Measurements from ENCODE around the gene MTHFD1L.

The MTHFD1L gene

DNA sequence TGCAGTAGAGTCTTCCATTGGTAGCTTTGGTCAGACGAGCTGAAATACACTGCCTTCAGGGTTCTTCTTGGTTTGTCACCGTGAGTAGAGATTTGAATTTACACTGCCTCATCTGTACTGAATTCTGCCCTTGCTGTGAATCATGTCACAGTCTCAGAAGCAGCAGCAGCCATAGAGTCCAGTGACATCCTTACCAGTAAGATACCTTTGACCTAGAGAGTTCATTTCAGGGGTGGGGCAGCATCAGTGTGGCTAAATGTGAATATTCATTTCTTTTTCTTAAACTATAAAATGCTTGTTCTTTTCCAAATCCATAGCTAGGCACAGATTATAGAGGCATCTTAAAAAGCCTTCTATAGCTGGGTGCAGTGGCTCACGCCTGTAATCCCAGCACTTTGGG, 223.5 kb downstream of the MTHFD1L start:
- no peak for ATAC-seq (replicated peaks; ENCODE audit: extremely low read depth, poor library complexity, severe bottlenecking)
- no peaks in the 10 kb centered on the region for H3K27me3 Mint-ChIP-seq
- H3K27ac Mint-ChIP-seq (ENCODE audit: low read depth): no peak overlapping the region
- no peak for DNase-seq (ENCODE audit: low spot score in 2 of 2)
- no peak overlapping the region for H3K4me3 Mint-ChIP-seq
- H3K9me3 Mint-ChIP-seq: no peaks in the 10 kb centered on the region
- no peaks in the 10 kb centered on the region for H3K4me1 Mint-ChIP-seq
- peaks cover 4% of the 10 kb centered on the region for H3K36me3 Mint-ChIP-seq (ENCODE audit: insufficient read depth)

DNA sequence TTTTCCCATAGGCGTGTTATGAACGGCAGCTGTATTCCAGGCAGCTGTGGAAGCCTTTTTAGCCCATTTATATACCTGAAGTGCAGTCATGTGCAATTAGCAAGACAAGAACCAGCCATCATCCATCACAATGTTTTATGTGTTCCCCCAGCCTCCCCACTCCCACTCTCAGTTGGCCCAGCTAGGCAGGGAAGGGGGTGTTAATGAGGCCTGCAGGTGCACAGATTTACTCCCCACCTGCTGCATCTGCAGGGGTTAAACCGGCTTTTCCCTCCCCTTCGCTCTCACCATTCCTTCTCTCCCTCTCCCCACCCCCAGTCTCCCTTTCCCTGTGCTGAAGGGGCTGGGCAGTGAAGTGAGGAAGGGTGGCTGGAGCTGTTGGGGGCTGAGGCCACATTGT, 224.5 kb downstream of the MTHFD1L start:
- H3K4me3 Mint-ChIP-seq: no peak overlapping the region
- H3K9me3 Mint-ChIP-seq: no peaks in the 10 kb centered on the region
- no peak overlapping the region for H3K27ac Mint-ChIP-seq (ENCODE audit: low read depth)
- no peaks in the 10 kb centered on the region for H3K4me1 Mint-ChIP-seq
- no peaks in the 10 kb centered on the region for H3K27me3 Mint-ChIP-seq
- ATAC-seq (replicated peaks; ENCODE audit: extremely low read depth, poor library complexity, severe bottlenecking) (no peak), DNase-seq (ENCODE audit: low spot score in 2 of 2) (no peak)
- peaks cover 4% of the 10 kb centered on the region for H3K36me3 Mint-ChIP-seq (ENCODE audit: insufficient read depth)

GRCh38 chr6:151091571-151091970, 226.1 kb downstream of the MTHFD1L start:
- peaks cover 2% of the 10 kb centered on the region for H3K36me3 Mint-ChIP-seq (ENCODE audit: insufficient read depth)
- ATAC-seq (replicated peaks; ENCODE audit: extremely low read depth, poor library complexity, severe bottlenecking) (no peak), DNase-seq (ENCODE audit: low spot score in 2 of 2) (no peak)
- H3K27ac Mint-ChIP-seq (ENCODE audit: low read depth): no peak overlapping the region
- no peaks in the 10 kb centered on the region for H3K27me3 Mint-ChIP-seq
- no peak overlapping the region for H3K4me3 Mint-ChIP-seq
- H3K4me1 Mint-ChIP-seq: no peaks in the 10 kb centered on the region
- H3K9me3 Mint-ChIP-seq: no peaks in the 10 kb centered on the region

GRCh38 chr6:151092591-151092990, 227.1 kb downstream of the MTHFD1L start:
- Mint-ChIP-seq H3K27ac (ENCODE audit: low read depth) (peak overlapping the region; percentile 41), H3K4me1 (no peaks in the 10 kb centered on the region), H3K4me3 (no peak overlapping the region), H3K27me3 (no peaks in the 10 kb centered on the region), H3K9me3 (no peaks in the 10 kb centered on the region), H3K36me3 (ENCODE audit: insufficient read depth) (peaks cover 2% of the 10 kb centered on the region)
- DNase-seq (ENCODE audit: low spot score in 2 of 2) (no peak), ATAC-seq (replicated peaks; ENCODE audit: extremely low read depth, poor library complexity, severe bottlenecking) (no peak)

GRCh38 chr6:151093706-151094105, 228.2 kb downstream of the MTHFD1L start:
- DNase-seq (ENCODE audit: low spot score in 2 of 2): no peak
- Mint-ChIP-seq H3K36me3 (ENCODE audit: insufficient read depth) (peaks cover 2% of the 10 kb centered on the region), H3K4me1 (no peaks in the 10 kb centered on the region), H3K27ac (ENCODE audit: low read depth) (no peak overlapping the region), H3K4me3 (no peak overlapping the region), H3K9me3 (no peaks in the 10 kb centered on the region), H3K27me3 (no peaks in the 10 kb centered on the region)
- ATAC-seq (replicated peaks; ENCODE audit: extremely low read depth, poor library complexity, severe bottlenecking): no peak

DNA sequence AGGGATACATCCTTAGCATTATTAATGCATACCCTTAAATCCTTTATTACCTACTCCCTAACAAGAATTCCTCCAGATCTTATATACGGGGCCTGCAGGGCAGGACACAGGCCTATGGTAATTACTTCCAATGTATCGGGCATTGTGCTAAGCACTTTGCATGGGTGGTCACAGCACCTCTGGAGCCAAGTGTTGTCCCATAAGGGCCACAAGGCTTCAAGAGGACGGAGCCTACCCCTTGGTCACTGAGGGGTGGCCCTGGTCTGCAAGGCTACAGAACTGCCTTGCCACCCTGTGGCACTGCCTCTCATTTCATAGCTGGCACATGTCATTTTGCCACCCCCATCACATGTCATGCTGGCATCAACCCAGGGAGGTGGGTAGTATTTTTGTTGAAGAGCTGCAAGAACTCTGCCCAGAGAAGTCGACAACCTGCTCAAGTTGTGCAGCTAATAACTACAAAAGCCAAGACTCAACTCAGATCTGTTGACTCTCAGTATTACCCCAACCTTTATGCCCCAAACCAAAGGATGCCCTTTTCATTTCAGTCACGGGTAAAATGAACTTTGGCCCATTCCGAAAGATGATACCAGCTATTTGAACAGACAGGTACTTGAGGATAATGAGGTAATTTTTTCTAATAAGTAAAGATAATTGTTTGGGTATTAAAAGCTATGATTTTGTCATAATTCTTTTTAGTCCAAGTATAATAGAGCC, 230.2 kb downstream of the MTHFD1L start:
- no peaks in the 10 kb centered on the region for H3K4me1 Mint-ChIP-seq
- no peak overlapping the region for H3K4me3 Mint-ChIP-seq
- ATAC-seq (replicated peaks; ENCODE audit: extremely low read depth, poor library complexity, severe bottlenecking) (no peak), DNase-seq (ENCODE audit: low spot score in 2 of 2) (no peak)
- peaks cover 2% of the 10 kb centered on the region for H3K36me3 Mint-ChIP-seq (ENCODE audit: insufficient read depth)
- H3K27ac Mint-ChIP-seq (ENCODE audit: low read depth): no peak overlapping the region
- no peaks in the 10 kb centered on the region for H3K27me3 Mint-ChIP-seq
- no peaks in the 10 kb centered on the region for H3K9me3 Mint-ChIP-seq

DNA sequence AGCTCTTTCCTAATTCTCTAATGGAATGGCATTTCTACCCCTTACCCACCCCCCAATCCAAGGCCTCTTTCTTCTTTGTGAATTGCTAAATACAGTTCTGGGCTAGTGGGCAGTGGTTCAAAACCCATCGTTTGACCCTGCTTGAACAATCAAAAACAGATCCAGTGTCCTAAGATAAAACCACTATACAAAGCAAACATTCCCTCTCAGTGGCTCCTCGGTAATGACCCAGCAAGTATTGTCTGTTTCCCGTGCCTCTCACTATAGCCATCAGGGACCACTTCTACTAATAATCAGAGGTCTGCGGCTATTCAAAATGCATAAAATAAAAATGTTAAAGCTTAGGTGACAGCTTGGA, 230.7 kb downstream of the MTHFD1L start:
- DNase-seq (ENCODE audit: low spot score in 2 of 2): no peak
- Mint-ChIP-seq H3K27ac (ENCODE audit: low read depth) (no peak overlapping the region), H3K9me3 (no peaks in the 10 kb centered on the region), H3K27me3 (no peaks in the 10 kb centered on the region), H3K36me3 (ENCODE audit: insufficient read depth) (peaks cover 2% of the 10 kb centered on the region), H3K4me3 (no peak overlapping the region), H3K4me1 (no peaks in the 10 kb centered on the region)
- no peak for ATAC-seq (replicated peaks; ENCODE audit: extremely low read depth, poor library complexity, severe bottlenecking)

- Mint-ChIP-seq H3K36me3 (ENCODE audit: insufficient read depth) (peaks cover 2% of the 10 kb centered on the region), H3K4me1 (no peaks in the 10 kb centered on the region), H3K27me3 (no peaks in the 10 kb centered on the region), H3K9me3 (no peaks in the 10 kb centered on the region), H3K4me3 (no peak overlapping the region), H3K27ac (ENCODE audit: low read depth) (no peak overlapping the region)
- DNase-seq (ENCODE audit: low spot score in 2 of 2) (no peak), ATAC-seq (replicated peaks; ENCODE audit: extremely low read depth, poor library complexity, severe bottlenecking) (no peak)
Observed at GRCh38 chr6:151096691-151097606, 231.4 kb downstream of the MTHFD1L start.

- H3K27me3 Mint-ChIP-seq: no peaks in the 10 kb centered on the region
- ATAC-seq (replicated peaks; ENCODE audit: extremely low read depth, poor library complexity, severe bottlenecking) (no peak), DNase-seq (ENCODE audit: low spot score in 2 of 2) (no peak)
- H3K36me3 Mint-ChIP-seq (ENCODE audit: insufficient read depth): peaks cover under 1% of the 10 kb centered on the region
- H3K4me3 Mint-ChIP-seq: no peak overlapping the region
- H3K4me1 Mint-ChIP-seq: no peaks in the 10 kb centered on the region
- H3K27ac Mint-ChIP-seq (ENCODE audit: low read depth): no peak overlapping the region
- no peaks in the 10 kb centered on the region for H3K9me3 Mint-ChIP-seq
Observed at GRCh38 chr6:151098166-151098565, 232.7 kb downstream of the MTHFD1L start.

DNA sequence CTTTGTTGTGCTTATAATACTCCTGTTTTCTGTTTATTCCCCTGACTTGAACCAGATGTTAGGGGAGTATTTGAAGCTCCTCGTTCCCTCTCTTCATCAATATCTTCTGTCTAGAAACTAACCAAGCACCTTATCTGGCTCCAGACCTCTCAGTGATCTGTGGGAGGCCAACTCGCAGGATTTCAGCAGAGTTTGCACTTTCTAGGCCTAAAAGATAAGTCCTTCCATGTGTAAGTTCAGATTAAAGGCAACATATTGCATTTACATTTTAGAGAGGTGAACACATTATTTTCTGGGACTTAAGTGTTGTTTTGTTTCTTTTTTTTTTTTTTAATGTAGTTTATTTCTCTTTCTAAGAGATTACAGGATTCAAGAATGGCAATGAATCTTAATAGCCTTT, 234.8 kb downstream of the MTHFD1L start:
- no peak overlapping the region for H3K27ac Mint-ChIP-seq (ENCODE audit: low read depth)
- H3K4me3 Mint-ChIP-seq: no peak overlapping the region
- no peaks in the 10 kb centered on the region for H3K9me3 Mint-ChIP-seq
- H3K36me3 Mint-ChIP-seq (ENCODE audit: insufficient read depth): peaks cover 1% of the 10 kb centered on the region
- no peaks in the 10 kb centered on the region for H3K27me3 Mint-ChIP-seq
- ATAC-seq (replicated peaks; ENCODE audit: extremely low read depth, poor library complexity, severe bottlenecking) (no peak), DNase-seq (ENCODE audit: low spot score in 2 of 2) (no peak)
- H3K4me1 Mint-ChIP-seq: no peaks in the 10 kb centered on the region

- Mint-ChIP-seq H3K4me1 (no peaks in the 10 kb centered on the region), H3K36me3 (ENCODE audit: insufficient read depth) (peaks cover 1% of the 10 kb centered on the region), H3K27me3 (no peaks in the 10 kb centered on the region), H3K4me3 (no peak overlapping the region), H3K27ac (ENCODE audit: low read depth) (no peak overlapping the region), H3K9me3 (no peaks in the 10 kb centered on the region)
- ATAC-seq (replicated peaks; ENCODE audit: extremely low read depth, poor library complexity, severe bottlenecking) (no peak), DNase-seq (ENCODE audit: low spot score in 2 of 2) (no peak)
Observed at GRCh38 chr6:151101161-151101815, 235.8 kb downstream of the MTHFD1L start.

DNA sequence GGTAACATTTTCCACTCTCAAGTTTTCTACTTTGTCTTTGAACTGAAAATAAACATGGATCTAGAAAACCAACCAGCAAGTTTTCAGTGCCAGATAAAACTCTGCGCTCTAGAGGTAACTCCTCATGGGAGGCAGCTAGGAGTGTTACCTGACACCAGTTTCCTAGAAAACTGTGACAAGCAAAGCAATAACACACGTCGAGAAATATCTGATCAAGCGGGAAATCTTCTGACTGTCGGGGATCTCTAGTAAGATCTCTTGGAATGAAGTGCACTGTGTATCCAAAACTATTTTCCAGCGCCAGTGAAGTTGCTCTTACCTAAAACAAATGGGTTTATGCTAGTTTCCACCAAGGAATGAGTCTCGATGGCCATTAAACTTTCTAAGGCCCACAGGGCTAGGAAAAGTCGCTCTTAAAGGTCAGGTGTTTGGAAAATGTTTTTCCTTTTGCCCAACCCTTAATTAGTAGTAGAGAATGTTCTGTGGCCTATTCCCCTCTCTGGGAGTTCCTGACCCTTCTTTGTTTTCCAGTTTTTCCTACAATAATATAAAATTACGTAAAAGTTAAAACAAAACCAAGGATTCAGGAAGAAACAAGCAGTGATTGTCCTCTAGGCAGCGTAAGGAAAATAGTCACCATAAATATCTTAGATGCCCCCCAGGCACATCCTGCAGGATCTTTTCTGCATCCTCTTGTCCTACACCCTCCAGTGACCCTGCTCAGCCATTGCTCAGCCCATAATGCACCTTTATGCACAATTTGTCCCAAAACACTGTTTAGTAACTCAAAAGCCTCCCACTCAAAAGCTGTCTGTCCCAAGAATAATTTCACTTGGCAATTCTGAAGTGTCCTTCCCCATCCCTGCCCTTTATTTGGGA, 236.6 kb downstream of the MTHFD1L start:
- Mint-ChIP-seq H3K4me1 (no peaks in the 10 kb centered on the region), H3K4me3 (no peak overlapping the region), H3K27ac (ENCODE audit: low read depth) (no peak overlapping the region), H3K9me3 (no peaks in the 10 kb centered on the region), H3K36me3 (ENCODE audit: insufficient read depth) (peaks cover 1% of the 10 kb centered on the region), H3K27me3 (no peaks in the 10 kb centered on the region)
- no peak for ATAC-seq (replicated peaks; ENCODE audit: extremely low read depth, poor library complexity, severe bottlenecking)
- DNase-seq (ENCODE audit: low spot score in 2 of 2): no peak
